ENCODE data around the gene GC.
"Not testable (repeated sequence)": the region's sequence is repeated elsewhere in the genome, so short reads cannot be mapped to it uniquely, and the experiment has no call there.

DNA sequence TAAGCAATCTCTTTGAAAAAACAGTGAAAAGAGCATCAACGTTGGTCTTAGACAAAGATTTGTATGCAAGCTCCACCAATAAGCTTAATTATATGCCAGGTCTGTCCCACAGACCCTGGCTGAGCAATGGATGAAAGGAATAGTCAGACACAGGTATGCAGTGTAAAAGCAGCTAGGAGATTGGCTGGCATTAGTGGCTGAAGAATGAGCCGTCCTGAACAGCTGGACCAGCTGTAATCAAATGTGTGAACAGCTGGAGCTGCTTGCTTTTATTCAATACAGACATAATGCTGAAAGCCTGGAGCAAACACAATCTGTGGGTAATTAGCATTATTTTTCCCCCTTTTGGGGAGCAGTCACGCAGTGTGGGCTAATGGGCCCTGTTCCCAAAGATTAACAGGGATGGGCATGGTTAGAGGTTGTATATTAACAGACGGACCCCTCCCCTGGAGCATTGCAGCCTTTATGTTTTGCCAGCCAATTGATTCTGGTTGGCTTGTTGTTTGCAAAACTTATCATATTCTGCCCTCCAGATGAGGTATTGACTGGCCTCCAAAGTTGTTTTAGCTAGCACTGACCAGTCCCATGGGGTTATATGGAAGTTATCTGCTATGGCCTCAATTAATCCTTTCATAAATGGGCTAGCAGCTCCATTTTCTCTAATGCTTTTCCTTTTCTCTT lies 20.3 kb upstream of the GC start:
- not testable (repeated sequence) for TF ChIP-seq YY1 (IDR thresholded peaks at IDR 0.05; ENCODE audit: insufficient read depth, insufficient read length); SUZ12 (IDR thresholded peaks at IDR 0.05; ENCODE audit: extremely low read depth, insufficient read depth, insufficient read length)
